Measurements from ENCODE around the gene C5AR2. TPM values are rescaled to one million over a fixed set of nuclear protein-coding genes. Genes with fewer than 3 reads are reported as not detected.

Gene C5AR2
- total and polyA plus RNA-seq, 2 experiments from 2014 or later = 0.28 TPM; not detected in 1

GRCh38 chr19:47323872-47324271 lies 8.1 kb upstream of the C5AR2 start (continued):
- no peak for TF ChIP-seq EZH2phosphoT487 (IDR thresholded peaks at IDR 0.05; ENCODE audit: unreplicated experiment)

- H3K36me3 Mint-ChIP-seq (ENCODE audit: low read depth) = no peaks in the 10 kb centered on the region; the same call in 2 of the 3 replicates
- ATAC-seq = peak; percentile 27; the same call in 2 of the 3 replicates
Observed at GRCh38 chr19:47324502-47324901, 7.5 kb upstream of the C5AR2 start.

More at GRCh38 chr19:47324502-47324901, 7.5 kb upstream of the C5AR2 start:
- Mint-ChIP-seq H3K4me3 (no peak overlapping the region), H3K4me1 (no peaks in the 10 kb centered on the region), H3K9me3 (no peaks in the 10 kb centered on the region; the same call in 2 of the 3 replicates), H3K27ac (no peak overlapping the region), H3K27me3 (ENCODE audit: insufficient read depth, low read depth, poor library complexity) (peaks cover 6% of the 10 kb centered on the region)
- H3K36me3 ChIP-seq (ENCODE audit: insufficient read depth) = no peaks in the 10 kb centered on the region
- no peaks in the 10 kb centered on the region; the same call in 1 of the 2 replicates for H3F3A ChIP-seq (replicated peaks; ENCODE audit: low read depth)
- no peaks in the 10 kb centered on the region for H3K4me1 ChIP-seq (ENCODE audit: insufficient read depth)
- DNase-seq (ENCODE audit: low spot score) = no peak
- no peak overlapping the region for H3K4me2 ChIP-seq
- H3K9me2 ChIP-seq (ENCODE audit: insufficient read depth) = no peaks in the 10 kb centered on the region
- no peak overlapping the region for H3K4me3 ChIP-seq
- H3K27me3 ChIP-seq (ENCODE audit: insufficient read depth) = no peaks in the 10 kb centered on the region
- H3K79me2 ChIP-seq (replicated peaks; ENCODE audit: insufficient read depth) = no peaks in the 10 kb centered on the region
- TF ChIP-seq ZNF114 (CRISPR knock-in tag; IDR thresholded peaks at IDR 0.05) = no peak
- no peak for TF ChIP-seq ETS1 (IDR thresholded peaks at IDR 0.05)
- no peak for TF ChIP-seq POLR2AphosphoS5 (IDR thresholded peaks at IDR 0.05; ENCODE audit: low read depth)
- TF ChIP-seq JUNB (IDR thresholded peaks at IDR 0.05; ENCODE audit: unreplicated experiment) = no peak
- TF ChIP-seq ZNF462 (CRISPR knock-in tag; IDR thresholded peaks at IDR 0.05) = no peak
- no peak for TF ChIP-seq STAT1 (IDR thresholded peaks at IDR 0.05; ENCODE audit: unreplicated experiment)
- no peak for TF ChIP-seq REST (IDR thresholded peaks at IDR 0.05; ENCODE audit: unreplicated experiment)
- TF ChIP-seq ZNF331 (CRISPR knock-in tag; IDR thresholded peaks at IDR 0.05; ENCODE audit: low read depth) = no peak
- no peaks in the 10 kb centered on the region for H4K20me1 ChIP-seq (replicated peaks; ENCODE audit: insufficient read depth)
- no peak overlapping the region for H3K27ac ChIP-seq (ENCODE audit: low read depth)
- H2AFZ ChIP-seq = peak overlapping the region; percentile 59; the same call in 1 of the 2 replicates

Measured in GM23338 (cell line).